HuH-7 (cell line): Measurements from ENCODE around the gene PDILT.

Experiments
- DNase-seq: peaks from one replicate; pipeline ENCODE4 v3.0.0; 2011; ENCODE audit warnings: low spot score

Gene PDILT

GRCh38 chr16:20363191-20363590 lies 41.3 kb downstream of the PDILT start:
- DNase-seq, result no peak

DNA sequence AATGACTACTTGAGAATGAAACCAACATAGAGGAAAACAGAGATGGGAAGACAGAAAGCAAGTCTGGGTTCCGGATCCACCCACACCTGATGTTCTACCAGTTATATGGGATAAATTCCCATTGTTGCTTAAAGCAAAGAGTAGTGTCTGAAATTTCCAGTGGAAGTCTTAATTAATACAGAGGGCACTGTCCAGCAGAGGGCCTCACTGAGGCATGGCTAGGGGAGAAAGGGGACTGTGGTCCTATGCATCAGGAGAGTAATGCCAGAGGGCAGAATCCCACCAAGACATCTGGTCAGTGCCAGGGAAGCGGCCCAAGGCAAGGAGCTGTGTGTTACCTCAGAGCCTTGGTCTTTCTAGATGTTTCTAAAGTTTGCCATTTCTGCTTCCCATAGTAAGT lies 44.5 kb downstream of the PDILT start:
- DNase-seq, result peak; percentile 64

- no peak for DNase-seq
Measured at GRCh38 chr16:20355114-20355782, 49.3 kb downstream of the PDILT start.

DNA sequence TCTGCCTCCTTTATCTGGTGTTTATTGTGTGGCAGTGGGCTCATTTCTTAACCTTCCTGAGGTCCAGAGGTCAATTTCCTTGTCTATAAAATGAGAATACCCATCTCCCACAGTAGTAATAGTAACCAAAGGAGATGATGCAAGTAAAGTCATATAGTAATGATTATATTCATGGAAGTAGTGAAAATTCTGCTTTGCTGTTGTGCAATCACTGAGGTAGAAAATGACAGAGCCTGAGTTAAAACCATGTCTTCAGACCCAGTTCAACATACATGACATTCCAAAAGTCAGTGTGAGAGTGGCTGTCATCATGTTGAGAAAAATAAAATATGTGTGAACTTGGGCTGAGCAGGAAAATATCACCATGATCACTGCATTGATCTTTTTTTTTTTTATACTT lies 51.2 kb downstream of the PDILT start:
- no peak for DNase-seq

GRCh38 chr16:20352615-20353014 lies 51.9 kb downstream of the PDILT start, which contains the start of gene UMOD:
Gene UMOD (minus strand): TSS chr16:20352715. CDS start chr16:20350737, 1,978 bp downstream.
- no peak for DNase-seq

DNA sequence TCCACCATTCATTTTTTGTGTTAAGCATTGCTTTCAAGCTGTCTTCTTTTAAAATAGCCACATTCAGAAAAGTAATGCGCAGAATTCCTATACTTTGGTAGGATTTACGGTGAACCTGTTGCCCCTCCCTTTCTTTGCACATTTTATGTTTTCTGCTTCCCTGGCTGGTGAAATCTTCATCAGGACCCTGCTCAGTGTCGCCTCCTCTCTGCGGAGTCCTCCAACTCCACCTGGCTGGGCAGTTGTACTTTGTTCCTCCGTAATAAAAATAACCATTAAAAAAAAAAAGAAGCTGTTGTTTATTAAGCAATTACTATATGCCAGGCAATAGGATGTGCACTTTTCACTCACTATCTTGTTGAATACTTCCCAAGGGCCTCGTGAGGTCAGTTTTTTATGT lies 54.9 kb downstream of the PDILT start:
- DNase-seq, result no peak

- DNase-seq, result no peak
Measured at GRCh38 chr16:20348365-20349185, 56.0 kb downstream of the PDILT start.

DNA sequence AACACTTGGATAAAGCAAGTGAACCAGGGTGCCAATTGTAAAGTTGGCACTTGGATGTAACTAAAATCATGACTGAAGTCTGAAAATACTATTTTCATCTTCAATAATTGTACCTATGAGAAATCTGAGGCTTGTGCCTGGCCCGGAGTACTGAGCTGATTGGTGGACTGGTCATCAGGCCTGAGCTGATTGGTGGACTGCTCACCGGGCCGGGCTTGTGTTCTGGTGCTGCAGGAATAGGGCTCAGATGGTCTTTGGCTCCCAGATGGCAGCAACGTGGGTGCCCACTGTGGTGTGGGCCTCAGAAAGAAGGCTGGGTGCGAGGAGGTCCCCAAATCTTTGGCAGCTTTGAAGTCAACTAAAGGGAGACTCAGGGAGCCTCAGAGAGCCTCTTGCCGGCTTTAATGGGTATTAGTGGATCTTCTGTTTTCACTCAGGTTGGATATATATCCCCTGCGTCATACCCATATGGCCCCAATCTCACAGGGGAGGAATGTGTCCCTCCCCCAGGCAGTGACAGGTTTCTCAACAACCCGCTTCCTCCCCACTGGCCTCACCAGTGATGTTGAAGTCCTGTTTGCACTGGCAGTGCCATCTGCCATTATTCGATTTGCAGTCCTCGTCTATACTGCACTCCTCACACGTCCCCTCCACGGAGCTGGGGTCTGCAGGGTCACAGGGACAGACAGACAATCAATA lies 56.7 kb downstream of the PDILT start:
- DNase-seq, result no peak

- no peak for DNase-seq
Measured at GRCh38 chr16:20344611-20345010, 59.9 kb downstream of the PDILT start.

DNA sequence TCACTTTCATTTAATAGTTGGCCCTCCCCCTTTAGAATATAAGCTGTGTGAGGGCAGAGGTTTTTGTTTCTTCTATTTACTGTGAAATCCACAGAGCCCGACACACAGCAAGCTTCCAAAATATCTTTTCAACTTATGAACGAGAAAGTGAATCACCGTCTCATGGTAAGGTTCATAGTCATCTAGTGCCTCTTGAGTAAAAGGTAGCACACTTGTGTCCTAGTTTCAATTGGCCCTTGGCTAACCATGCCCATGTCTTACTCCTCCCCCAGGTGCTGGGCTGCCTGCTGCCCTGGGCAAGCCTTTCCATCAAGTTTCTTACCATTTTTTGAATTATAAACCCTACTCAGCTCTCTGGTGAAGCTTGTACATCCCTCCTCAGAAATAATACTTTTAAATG lies 64.8 kb downstream of the PDILT start:
- DNase-seq, result no peak

DNA sequence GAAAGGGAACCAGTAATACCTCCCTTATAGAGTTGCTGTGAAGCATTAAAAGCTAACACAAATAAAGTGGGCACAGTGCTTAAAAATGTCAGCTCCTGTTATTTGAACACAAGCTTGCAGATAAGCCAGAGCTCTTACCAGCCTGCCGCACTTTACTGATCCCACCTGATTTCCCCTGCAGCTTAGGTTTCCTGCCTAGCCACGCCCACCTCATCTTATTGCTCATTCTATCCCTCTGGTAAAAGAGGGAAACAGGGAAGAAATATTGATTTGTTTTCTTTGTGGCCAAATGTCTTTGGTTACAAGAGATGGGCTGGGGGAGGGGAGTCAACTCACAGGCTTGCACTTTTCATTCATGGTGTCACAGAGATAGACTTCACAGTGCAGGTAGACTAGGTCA lies 67.6 kb downstream of the PDILT start:
- no peak for DNase-seq

DNA sequence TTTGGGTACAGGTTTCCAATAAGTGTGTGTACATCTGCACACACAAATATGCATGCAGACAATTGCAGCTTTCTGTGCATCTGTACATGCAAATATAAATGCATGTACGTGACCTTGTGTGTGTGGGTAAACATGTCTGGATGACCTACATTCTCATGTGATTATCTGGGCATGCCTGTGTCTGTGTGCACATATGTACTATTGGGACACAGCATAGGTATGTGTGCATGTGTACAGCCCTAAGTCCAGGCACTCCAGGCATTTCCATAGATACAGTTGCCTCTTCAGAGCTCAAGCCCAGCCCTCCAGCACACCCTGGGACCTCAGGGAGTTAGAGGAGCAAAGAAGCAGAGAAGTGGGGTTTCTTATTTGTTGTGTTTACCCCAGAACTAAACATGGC lies 70.1 kb downstream of the PDILT start:
- DNase-seq, result no peak

- no peak for DNase-seq
Measured at GRCh38 chr16:20333120-20333519, 71.4 kb downstream of the PDILT start.

- no peak for DNase-seq
Measured at GRCh38 chr16:20332411-20332810, 72.1 kb downstream of the PDILT start.

DNA sequence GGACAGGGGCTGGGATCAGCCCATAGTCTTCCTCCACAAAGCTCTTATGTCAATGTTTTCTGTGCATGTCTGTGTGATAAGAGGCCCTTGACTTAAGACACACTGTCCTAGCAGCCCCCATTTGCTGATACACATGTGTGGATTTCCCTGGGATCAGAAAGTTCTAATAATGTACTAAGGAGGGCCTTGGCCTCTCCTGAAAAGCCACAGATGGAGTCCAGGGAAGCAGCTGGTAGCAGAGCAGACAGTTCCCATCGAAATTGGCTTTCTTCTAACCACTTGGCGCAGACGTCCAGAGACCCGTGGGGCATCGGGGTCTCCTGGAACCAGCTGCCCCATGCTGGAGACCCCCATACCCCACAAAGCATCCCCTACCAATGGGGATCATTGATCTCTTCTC lies 72.9 kb downstream of the PDILT start:
- DNase-seq, result no peak

GRCh38 chr16:20329392-20330138 lies 75.0 kb downstream of the PDILT start:
- DNase-seq, result no peak

GRCh38 chr16:20327444-20328041 lies 77.0 kb downstream of the PDILT start, which contains the start of gene GP2:
Gene GP2 (minus strand): TSS chr16:20327513. CDS start chr16:20326431, 1,082 bp downstream.
- no peak for DNase-seq

DNA sequence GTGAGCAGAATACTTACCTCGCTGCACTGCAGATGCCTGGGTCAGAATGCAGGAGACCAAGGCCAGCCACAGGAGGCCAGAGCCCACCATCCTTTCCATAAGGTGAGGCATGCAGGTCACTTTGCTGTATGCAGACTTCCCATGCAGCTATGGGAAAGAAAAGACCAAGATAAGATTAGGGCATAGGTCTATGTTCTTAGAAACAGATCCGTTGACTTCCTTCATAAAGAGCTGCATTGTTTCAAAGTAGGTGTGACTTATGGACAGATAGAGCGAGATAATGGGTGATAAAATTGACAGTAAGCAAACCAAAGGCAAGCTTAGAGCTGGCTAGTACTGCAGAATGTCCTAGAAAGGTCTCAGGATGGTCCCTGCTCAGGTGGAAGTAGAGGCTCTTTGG lies 78.2 kb downstream of the PDILT start:
- DNase-seq, result no peak

DNA sequence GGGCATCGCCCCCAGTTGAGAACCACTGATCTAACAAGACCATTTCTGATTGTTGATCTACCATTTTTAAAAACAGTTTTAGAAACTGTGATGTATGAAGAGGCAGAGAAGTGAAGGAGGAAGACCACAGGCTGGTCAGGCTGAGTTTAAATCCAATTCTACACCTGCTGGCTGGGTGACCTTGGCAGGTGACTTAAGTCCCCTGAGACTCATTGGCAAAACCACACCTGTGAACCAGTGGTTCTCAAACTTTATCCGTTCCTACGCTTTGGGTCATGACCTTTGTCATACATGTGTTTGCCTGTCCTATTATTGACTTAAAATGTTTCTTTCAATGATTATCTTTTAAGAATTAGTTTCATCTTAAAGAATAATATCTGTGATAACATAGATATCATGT lies 79.5 kb downstream of the PDILT start:
- DNase-seq, result no peak

GRCh38 chr16:20323591-20324117 lies 80.9 kb downstream of the PDILT start:
- DNase-seq, result no peak

GRCh38 chr16:20322696-20323095 lies 81.8 kb downstream of the PDILT start:
- DNase-seq, result no peak
